ENCODE results near the gene NHSL2. TPM values are rescaled to one million over a fixed set of nuclear protein-coding genes. Genes with fewer than 3 reads are reported as not detected.

The NHSL2 gene
- total RNA-seq, 1 donor from 2014 or later = 58.1 TPM

DNA sequence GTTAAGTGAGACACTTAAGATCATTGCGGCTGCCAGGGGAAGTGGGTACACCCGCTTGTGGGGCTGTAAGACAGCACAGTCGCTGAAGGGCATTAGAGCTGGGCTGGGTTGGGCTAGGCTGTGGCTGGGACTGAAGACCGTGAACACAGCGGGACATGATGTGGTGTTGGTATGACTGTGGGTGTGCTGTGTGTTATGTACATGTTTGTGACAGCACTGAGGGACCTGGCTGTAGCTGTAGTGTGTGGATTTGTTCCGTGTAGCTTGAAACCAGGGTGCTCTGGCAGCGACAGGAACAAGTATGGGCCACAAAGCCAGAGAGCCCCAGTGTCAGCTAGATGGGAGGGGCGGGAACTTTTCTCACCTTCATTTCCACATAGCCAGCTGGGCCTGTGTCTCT, 82.1 kb downstream of the NHSL2 start:
- Histone ChIP-seq H3K27me3 (no peaks in the 10 kb centered on the region), H3K27ac (no peak overlapping the region), H3K9me3 (no peaks in the 10 kb centered on the region), H3K36me3 (no peaks in the 10 kb centered on the region), H3K4me1 (no peaks in the 10 kb centered on the region), H3K4me3 (no peak overlapping the region)
- intact Hi-C loops (cut with DNase I) = no loop called here
- TF ChIP-seq, protein P1, sequence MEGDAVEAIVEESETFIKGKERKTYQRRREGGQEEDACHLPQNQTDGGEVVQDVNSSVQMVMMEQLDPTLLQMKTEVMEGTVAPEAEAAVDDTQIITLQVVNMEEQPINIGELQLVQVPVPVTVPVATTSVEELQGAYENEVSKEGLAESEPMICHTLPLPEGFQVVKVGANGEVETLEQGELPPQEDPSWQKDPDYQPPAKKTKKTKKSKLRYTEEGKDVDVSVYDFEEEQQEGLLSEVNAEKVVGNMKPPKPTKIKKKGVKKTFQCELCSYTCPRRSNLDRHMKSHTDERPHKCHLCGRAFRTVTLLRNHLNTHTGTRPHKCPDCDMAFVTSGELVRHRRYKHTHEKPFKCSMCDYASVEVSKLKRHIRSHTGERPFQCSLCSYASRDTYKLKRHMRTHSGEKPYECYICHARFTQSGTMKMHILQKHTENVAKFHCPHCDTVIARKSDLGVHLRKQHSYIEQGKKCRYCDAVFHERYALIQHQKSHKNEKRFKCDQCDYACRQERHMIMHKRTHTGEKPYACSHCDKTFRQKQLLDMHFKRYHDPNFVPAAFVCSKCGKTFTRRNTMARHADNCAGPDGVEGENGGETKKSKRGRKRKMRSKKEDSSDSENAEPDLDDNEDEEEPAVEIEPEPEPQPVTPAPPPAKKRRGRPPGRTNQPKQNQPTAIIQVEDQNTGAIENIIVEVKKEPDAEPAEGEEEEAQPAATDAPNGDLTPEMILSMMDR (IDR thresholded peaks at IDR 0.05) = no peak
- DNase-seq (ENCODE audit: low spot score in 2 of 2) = no peak

DNA sequence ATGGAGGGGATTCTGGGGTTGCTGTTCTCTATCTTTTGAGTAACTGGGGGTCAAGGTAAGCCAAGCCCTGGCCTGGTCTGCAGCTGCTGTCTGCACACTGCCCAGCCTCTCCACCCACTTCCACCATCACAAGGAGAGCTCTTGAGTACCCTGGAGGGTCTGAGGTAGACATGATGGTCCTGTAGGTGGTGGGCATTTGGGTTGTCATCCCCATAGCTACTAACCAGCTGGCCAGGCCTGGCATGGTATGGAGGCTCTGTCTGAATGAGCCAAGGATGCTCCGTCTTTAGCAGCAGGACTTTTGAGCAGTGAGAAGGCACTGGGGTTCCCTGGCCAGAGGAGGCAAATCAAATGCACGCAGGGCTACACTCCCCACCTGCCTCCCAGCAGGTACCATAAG, 82.7 kb downstream of the NHSL2 start:
- no peaks in the 10 kb centered on the region for H3K9me3 ChIP-seq
- no peaks in the 10 kb centered on the region for H3K4me1 ChIP-seq
- intact Hi-C loops (cut with DNase I) = no loop called here
- no peaks in the 10 kb centered on the region for H3K27me3 ChIP-seq
- TF ChIP-seq, protein P1 (IDR thresholded peaks at IDR 0.05) = no peak
- H3K27ac ChIP-seq = no peak overlapping the region
- no peak for DNase-seq (ENCODE audit: low spot score in 2 of 2)
- no peaks in the 10 kb centered on the region for H3K36me3 ChIP-seq
- H3K4me3 ChIP-seq = no peak overlapping the region

DNA sequence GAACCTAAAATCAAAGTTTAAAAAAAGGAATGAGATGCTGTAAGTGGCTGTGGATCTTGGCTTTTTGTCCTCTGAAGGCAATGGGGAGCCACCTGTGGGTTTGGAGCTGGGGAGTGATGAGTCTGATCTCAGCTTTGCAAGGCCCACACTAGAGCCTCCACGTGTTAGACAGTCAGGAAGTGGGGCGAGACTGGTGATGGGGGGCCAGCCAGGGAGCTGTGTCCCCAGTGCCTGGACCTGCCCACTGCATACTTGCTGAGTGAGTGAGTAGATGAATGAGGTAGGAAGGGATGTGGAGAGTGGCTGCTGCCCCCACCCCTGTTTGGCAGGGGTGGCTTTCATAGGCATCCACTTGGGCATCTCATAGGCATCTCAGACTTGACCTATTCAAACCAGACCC, 84.0 kb downstream of the NHSL2 start:
- TF ChIP-seq, protein P1 (IDR thresholded peaks at IDR 0.05) = no peak
- Histone ChIP-seq H3K9me3 (no peaks in the 10 kb centered on the region), H3K27ac (no peak overlapping the region), H3K36me3 (no peaks in the 10 kb centered on the region), H3K27me3 (no peaks in the 10 kb centered on the region), H3K4me3 (no peak overlapping the region), H3K4me1 (no peaks in the 10 kb centered on the region)
- intact Hi-C loops (cut with DNase I) = no loop called here
- no peak for DNase-seq (ENCODE audit: low spot score in 2 of 2)

DNA sequence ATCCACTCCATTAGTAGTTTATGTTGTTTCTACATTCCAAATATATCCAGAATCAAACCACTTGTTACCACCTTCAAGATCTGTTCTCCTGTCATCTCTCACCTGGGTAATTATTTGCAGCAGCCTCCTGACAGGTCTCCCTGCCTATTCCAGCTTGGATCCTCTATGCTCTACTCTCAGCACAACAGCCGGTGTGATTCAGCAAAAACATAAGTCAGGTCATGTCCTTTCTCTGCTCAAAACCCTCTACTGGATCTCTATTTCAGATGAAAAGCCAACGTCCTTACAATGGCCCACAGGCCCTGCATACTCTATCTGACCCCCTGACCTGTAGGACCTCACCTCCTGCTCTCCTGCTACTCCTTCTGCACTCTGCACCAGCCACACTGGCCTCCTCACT, 84.5 kb downstream of the NHSL2 start:
- Histone ChIP-seq H3K4me1 (no peaks in the 10 kb centered on the region), H3K36me3 (no peaks in the 10 kb centered on the region), H3K27ac (no peak overlapping the region), H3K27me3 (no peaks in the 10 kb centered on the region), H3K9me3 (no peaks in the 10 kb centered on the region), H3K4me3 (no peak overlapping the region)
- DNase-seq (ENCODE audit: low spot score in 2 of 2) = no peak
- TF ChIP-seq, protein P1 (IDR thresholded peaks at IDR 0.05) = no peak
- intact Hi-C loops (cut with DNase I) = loop anchor here (5.0 kb wide), 1 partner anchor 187 kb away; the partner anchor contains the start of gene PIN4

DNA sequence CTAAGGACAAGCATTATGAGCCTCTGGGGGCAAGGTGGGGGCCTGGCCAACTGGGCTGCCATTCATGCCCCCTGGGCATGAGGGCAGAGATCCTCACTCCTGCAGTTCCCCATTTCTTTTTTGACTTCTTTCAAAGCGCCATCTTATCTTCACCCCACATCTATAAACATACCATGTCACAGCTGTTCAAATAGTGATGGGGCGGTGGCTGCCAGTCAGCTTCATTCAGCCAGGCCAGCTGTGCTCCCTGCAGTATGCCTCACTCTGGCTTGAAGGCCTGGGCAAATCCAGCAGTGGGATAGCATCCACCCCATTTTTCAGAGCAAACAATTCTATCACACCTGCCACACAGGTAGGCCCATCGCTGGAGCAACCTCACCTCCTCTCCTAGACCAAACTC, 85.5 kb downstream of the NHSL2 start:
- TF ChIP-seq, protein P1 (IDR thresholded peaks at IDR 0.05) = no peak
- H3K27ac ChIP-seq = no peak overlapping the region
- H3K9me3 ChIP-seq = no peaks in the 10 kb centered on the region
- no peaks in the 10 kb centered on the region for H3K27me3 ChIP-seq
- no peaks in the 10 kb centered on the region for H3K4me1 ChIP-seq
- no peak for DNase-seq (ENCODE audit: low spot score in 2 of 2)
- intact Hi-C loops (cut with DNase I) = loop anchor here (5.0 kb wide), 1 partner anchor 186 kb away; the partner anchor contains the start of gene PIN4
- no peak overlapping the region for H3K4me3 ChIP-seq
- H3K36me3 ChIP-seq = no peaks in the 10 kb centered on the region

DNA sequence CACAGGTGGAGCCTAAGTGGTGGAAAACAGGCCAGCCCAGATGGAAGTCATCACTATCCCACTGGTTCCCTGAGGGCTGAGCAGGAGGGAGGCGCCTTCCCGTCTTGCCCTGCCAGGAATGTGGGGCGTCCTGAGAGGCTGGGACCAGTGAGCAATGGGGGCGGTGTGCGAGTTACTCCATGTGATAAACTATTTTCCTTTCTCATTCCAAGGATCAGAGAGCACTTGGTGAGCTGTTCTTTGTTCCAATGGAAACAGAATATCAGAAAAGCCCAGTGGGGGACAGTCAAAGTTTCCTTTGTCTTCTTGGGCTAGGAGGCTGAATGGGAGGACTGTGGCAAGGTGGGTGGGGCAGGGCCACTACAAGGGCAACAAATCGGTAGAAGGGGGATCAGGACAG, 86.2 kb downstream of the NHSL2 start:
- TF ChIP-seq, protein P1 (IDR thresholded peaks at IDR 0.05) = no peak
- Histone ChIP-seq H3K36me3 (no peaks in the 10 kb centered on the region), H3K4me1 (no peaks in the 10 kb centered on the region), H3K4me3 (no peak overlapping the region), H3K9me3 (no peaks in the 10 kb centered on the region), H3K27ac (no peak overlapping the region), H3K27me3 (no peaks in the 10 kb centered on the region)
- intact Hi-C loops (cut with DNase I) = loop anchor here (5.0 kb wide), 1 partner anchor 185 kb away; the partner anchor contains the start of gene PIN4
- no peak for DNase-seq (ENCODE audit: low spot score in 2 of 2)
